Astrocyte (in vitro differentiated cells and primary cell): Measurements from ENCODE around the gene ERI2. TPM values are rescaled to one million over a fixed set of nuclear protein-coding genes. Genes with fewer than 3 reads are reported as not detected.
A peak's percentile ranks its signal among the peaks of the same experiment; 100 is the strongest.

ENCODE experiments used
- DNase-seq: peaks from one replicate; pipeline ENCODE4 v3.0.0-alpha.2; 2010; ENCODE audit warnings: low read depth
- FAIRE-seq: peaks from 2 replicates; lab custom pipeline; 2011; peaks lifted over from hg19 to GRCh38; lab: Jason Lieb, UNC
- H2AFZ ChIP-seq: 2 replicates; pipeline ENCODE4 v1.6.0; 2012; ENCODE audit warnings: low read depth, low read length, inconsistent platforms
- H3K27ac ChIP-seq: 2 replicates; pipeline ENCODE4 v1.5.1; 2011; ENCODE audit warnings: low read depth, low read length, inconsistent platforms
- H3K27me3 ChIP-seq: 2 replicates; pipeline ENCODE4 v1.6.0; 2011; ENCODE audit warnings: low read length, inconsistent platforms; ENCODE audit not compliant: insufficient read depth
- H3K36me3 ChIP-seq: 2 replicates; pipeline ENCODE4 v1.5.1; 2011; ENCODE audit warnings: low read length, inconsistent platforms; ENCODE audit not compliant: insufficient read depth
- H3K4me1 ChIP-seq: 2 replicates; pipeline ENCODE4 v1.5.1; 2011; ENCODE audit warnings: low read length, inconsistent platforms; ENCODE audit not compliant: insufficient read depth
- H3K4me2 ChIP-seq: 2 replicates; pipeline ENCODE4 v1.6.0; 2012; ENCODE audit warnings: low read length, inconsistent platforms
- H3K4me3 ChIP-seq: 2 replicates; pipeline ENCODE4 v1.5.1; 2011; ENCODE audit warnings: low read depth, mild to moderate bottlenecking, low read length, inconsistent platforms; ENCODE audit not compliant: insufficient read depth
- H3K79me2 ChIP-seq: 2 replicates; pipeline ENCODE4 v1.6.0; 2012; ENCODE audit warnings: mild to moderate bottlenecking, low read length, inconsistent platforms; ENCODE audit not compliant: insufficient read depth
- H3K9ac ChIP-seq: 2 replicates; pipeline ENCODE4 v1.6.0; 2012; ENCODE audit warnings: mild to moderate bottlenecking, low read length, inconsistent platforms
- H3K9me3 ChIP-seq: 2 replicates; pipeline ENCODE4 v1.5.1; 2012; ENCODE audit warnings: low read depth, mild to moderate bottlenecking, low read length, inconsistent platforms; ENCODE audit not compliant: insufficient read depth
- H4K20me1 ChIP-seq: 2 replicates; pipeline ENCODE4 v1.6.0; 2012; ENCODE audit warnings: low read length, inconsistent platforms; ENCODE audit not compliant: insufficient read depth
- H3K27ac Mint-ChIP-seq: one replicate; pipeline ENCODE4 v1.8.0; 2021; ENCODE audit warnings: mild to moderate bottlenecking, mixed read lengths; ENCODE audit not compliant: unreplicated experiment
- H3K27me3 Mint-ChIP-seq: one replicate; pipeline ENCODE4 v1.8.0; 2021; ENCODE audit warnings: low read depth, mixed read lengths; ENCODE audit not compliant: unreplicated experiment
- H3K36me3 Mint-ChIP-seq: one replicate; pipeline ENCODE4 v1.8.0; 2021; ENCODE audit warnings: low read depth, mixed read lengths; ENCODE audit not compliant: unreplicated experiment
- H3K4me1 Mint-ChIP-seq: one replicate; pipeline ENCODE4 v1.8.0; 2021; ENCODE audit warnings: low read depth, mixed read lengths; ENCODE audit not compliant: unreplicated experiment
- H3K4me3 Mint-ChIP-seq: one replicate; pipeline ENCODE4 v1.8.0; 2021; ENCODE audit warnings: mild to moderate bottlenecking, moderate library complexity, mixed read lengths; ENCODE audit not compliant: unreplicated experiment
- H3K9me3 Mint-ChIP-seq: one replicate; pipeline ENCODE4 v1.8.0; 2021; ENCODE audit warnings: mild to moderate bottlenecking, mixed read lengths; ENCODE audit not compliant: unreplicated experiment
- EZH2 ChIP-seq: IDR thresholded peaks from 2 replicates; pipeline ENCODE4 v1.6.1; 2012; ENCODE audit warnings: mild to moderate bottlenecking, low read length, inconsistent platforms; ENCODE audit not compliant: insufficient read depth
- total RNA-seq: library from RNA; stranded (reverse); gene quantifications from 2 replicates; pipeline ENCODE4 v1.2.1, GENCODE V29; 2021
- TF ChIP-seq, protein P1 (sequence below): IDR thresholded peaks from 2 replicates; pipeline ENCODE4 v1.5.1; 2011; ENCODE audit warnings: low read depth, mild to moderate bottlenecking, inconsistent platforms, low read length, moderate library complexity; ENCODE audit not compliant: insufficient read depth

The ERI2 gene
- total RNA-seq, 1 donor from 2014 or later = 12.9 TPM

- no peak overlapping the region for H2AFZ ChIP-seq
- H3K27ac ChIP-seq = no peak overlapping the region
- FAIRE-seq (no peak), DNase-seq (peak; percentile 24)
- H3K4me1 ChIP-seq = no peaks in the 10 kb centered on the region
- Mint-ChIP-seq H3K4me1 (no peaks in the 10 kb centered on the region), H3K4me3 (no peak overlapping the region), H3K27ac (no peak overlapping the region), H3K36me3 (peaks cover 3% of the 10 kb centered on the region), H3K27me3 (no peaks in the 10 kb centered on the region), H3K9me3 (no peaks in the 10 kb centered on the region)
- no peaks in the 10 kb centered on the region for H3K36me3 ChIP-seq
- TF ChIP-seq EZH2 = no peak
- TF ChIP-seq, protein P1, sequence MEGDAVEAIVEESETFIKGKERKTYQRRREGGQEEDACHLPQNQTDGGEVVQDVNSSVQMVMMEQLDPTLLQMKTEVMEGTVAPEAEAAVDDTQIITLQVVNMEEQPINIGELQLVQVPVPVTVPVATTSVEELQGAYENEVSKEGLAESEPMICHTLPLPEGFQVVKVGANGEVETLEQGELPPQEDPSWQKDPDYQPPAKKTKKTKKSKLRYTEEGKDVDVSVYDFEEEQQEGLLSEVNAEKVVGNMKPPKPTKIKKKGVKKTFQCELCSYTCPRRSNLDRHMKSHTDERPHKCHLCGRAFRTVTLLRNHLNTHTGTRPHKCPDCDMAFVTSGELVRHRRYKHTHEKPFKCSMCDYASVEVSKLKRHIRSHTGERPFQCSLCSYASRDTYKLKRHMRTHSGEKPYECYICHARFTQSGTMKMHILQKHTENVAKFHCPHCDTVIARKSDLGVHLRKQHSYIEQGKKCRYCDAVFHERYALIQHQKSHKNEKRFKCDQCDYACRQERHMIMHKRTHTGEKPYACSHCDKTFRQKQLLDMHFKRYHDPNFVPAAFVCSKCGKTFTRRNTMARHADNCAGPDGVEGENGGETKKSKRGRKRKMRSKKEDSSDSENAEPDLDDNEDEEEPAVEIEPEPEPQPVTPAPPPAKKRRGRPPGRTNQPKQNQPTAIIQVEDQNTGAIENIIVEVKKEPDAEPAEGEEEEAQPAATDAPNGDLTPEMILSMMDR = peak; percentile 35
- no peaks in the 10 kb centered on the region for H3K79me2 ChIP-seq
- H3K27me3 ChIP-seq = no peaks in the 10 kb centered on the region
- H3K9me3 ChIP-seq = no peaks in the 10 kb centered on the region
- H4K20me1 ChIP-seq = no peaks in the 10 kb centered on the region
- no peak overlapping the region for H3K4me2 ChIP-seq
- H3K9ac ChIP-seq = no peak overlapping the region
- H3K4me3 ChIP-seq = no peak overlapping the region
Measured at GRCh38 chr16:20799599-20799998, 6.7 kb downstream of the ERI2 start.

DNA sequence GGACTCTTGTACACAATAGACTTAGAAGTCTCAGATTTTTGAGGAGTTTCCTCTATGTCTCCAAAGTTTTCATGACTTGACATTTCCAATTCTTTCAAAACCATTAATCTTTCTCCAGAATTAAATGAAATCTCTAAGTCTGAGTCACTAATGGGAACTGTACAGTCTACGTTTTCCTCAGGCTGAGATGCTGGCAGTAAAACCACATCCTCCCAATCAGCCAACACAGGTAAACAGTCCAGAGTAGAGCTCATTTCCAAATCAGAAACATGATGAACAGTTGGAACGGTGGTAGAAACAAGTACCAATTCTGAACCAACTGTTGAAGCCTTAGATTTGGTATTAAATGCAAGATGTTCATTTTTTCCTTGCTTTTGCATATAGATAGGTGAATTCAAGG lies 7.9 kb downstream of the ERI2 start:
- TF ChIP-seq EZH2 = no peak
- TF ChIP-seq, protein P1 = no peak
- H3K4me1 ChIP-seq = no peaks in the 10 kb centered on the region
- no peak overlapping the region for H2AFZ ChIP-seq
- H3K27ac Mint-ChIP-seq = no peak overlapping the region
- H3K27me3 Mint-ChIP-seq = no peaks in the 10 kb centered on the region
- no peak for DNase-seq
- no peaks in the 10 kb centered on the region for H3K9me3 ChIP-seq
- no peaks in the 10 kb centered on the region for H3K36me3 ChIP-seq
- H3K9ac ChIP-seq = no peak overlapping the region
- H3K36me3 Mint-ChIP-seq = peaks cover 3% of the 10 kb centered on the region
- no peaks in the 10 kb centered on the region for H3K79me2 ChIP-seq
- no peaks in the 10 kb centered on the region for H4K20me1 ChIP-seq
- H3K27me3 ChIP-seq = no peaks in the 10 kb centered on the region
- H3K9me3 Mint-ChIP-seq = no peaks in the 10 kb centered on the region
- no peak overlapping the region for H3K4me3 Mint-ChIP-seq
- no peak overlapping the region for H3K4me3 ChIP-seq
- no peaks in the 10 kb centered on the region for H3K4me1 Mint-ChIP-seq
- no peak overlapping the region for H3K27ac ChIP-seq
- no peak overlapping the region for H3K4me2 ChIP-seq
- no peak for FAIRE-seq

DNA sequence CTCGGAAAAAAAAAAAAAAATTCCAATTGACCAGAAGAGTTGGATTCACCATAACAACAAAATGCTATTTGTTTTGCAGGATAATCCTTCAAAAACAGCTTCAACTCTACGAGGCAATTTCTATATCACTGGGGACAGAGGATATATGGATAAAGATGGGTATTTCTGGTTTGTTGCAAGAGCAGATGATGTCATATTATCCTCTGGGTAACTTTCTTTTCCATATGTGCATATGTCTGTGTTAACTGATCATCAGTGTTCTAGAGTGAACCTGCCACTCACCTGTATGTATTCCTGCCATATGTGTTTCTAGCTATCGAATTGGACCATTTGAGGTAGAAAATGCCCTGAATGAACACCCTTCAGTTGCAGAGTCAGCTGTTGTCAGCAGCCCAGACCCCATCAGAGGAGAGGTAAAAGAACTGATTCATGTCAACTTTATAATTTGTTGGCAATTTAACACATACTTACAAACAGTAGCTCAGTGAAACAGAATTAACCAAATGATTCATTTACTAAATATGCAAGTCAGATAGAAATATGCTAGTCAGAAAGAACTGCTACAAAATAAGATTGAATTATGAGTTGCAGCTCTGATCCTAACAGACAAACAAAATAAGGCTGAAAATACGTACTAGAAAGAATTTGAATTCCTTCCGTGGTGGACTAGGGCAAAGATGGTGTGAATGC lies 14.2 kb downstream of the ERI2 start:
- H3K36me3 ChIP-seq = no peaks in the 10 kb centered on the region
- H3K36me3 Mint-ChIP-seq = no peaks in the 10 kb centered on the region
- peaks cover 5% of the 10 kb centered on the region for H3K4me1 ChIP-seq
- H3K9me3 ChIP-seq = no peaks in the 10 kb centered on the region
- H3K9ac ChIP-seq = no peak overlapping the region
- FAIRE-seq = no peak
- no peaks in the 10 kb centered on the region for H3K27me3 Mint-ChIP-seq
- peak overlapping the region; percentile 41 for H2AFZ ChIP-seq
- no peak overlapping the region for H3K4me3 Mint-ChIP-seq
- H3K4me3 ChIP-seq = no peak overlapping the region
- H3K27ac ChIP-seq = no peak overlapping the region
- H3K79me2 ChIP-seq = no peaks in the 10 kb centered on the region
- H3K27ac Mint-ChIP-seq = no peak overlapping the region
- no peaks in the 10 kb centered on the region for H3K9me3 Mint-ChIP-seq
- peak; percentile 51 for DNase-seq
- no peaks in the 10 kb centered on the region for H3K4me1 Mint-ChIP-seq
- H4K20me1 ChIP-seq = no peaks in the 10 kb centered on the region
- no peaks in the 10 kb centered on the region for H3K27me3 ChIP-seq
- TF ChIP-seq, protein P1 = no peak
- TF ChIP-seq EZH2 = no peak
- no peak overlapping the region for H3K4me2 ChIP-seq
